ENCODE results near the gene KCNQ1OT1.

Gene KCNQ1OT1

DNA sequence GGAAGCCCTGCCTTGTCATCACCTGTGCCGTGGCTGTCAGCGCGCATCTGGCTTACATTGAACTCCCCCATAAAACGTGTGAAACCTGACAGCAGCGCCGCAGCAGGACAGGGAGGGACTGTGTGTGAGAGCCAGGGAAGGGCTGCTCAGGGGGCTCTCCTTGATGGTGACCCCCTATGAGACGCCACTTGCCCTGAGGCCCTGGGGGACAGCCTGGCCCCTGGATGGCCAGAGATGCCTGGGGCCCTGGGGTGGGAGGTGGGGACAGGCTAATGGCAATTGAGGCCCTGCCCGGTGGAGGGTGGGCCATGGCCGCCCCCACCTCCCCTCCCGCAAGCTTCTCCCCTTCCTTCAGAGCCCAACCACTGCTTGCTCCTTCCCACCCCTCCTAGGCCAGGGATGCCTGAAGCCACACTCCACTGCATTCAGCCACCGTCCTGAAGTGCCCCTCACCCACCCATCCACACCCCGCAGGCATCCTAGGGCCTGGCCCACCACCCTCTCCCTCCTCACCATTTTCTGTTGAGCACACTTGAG is 35.3 kb upstream of the KCNQ1OT1 start:
- no peak for FAIRE-seq
- no peak for TF ChIP-seq CTCF (IDR thresholded peaks at IDR 0.05; ENCODE audit: insufficient read depth, missing control alignments)
- no peak for DNase-seq (ENCODE audit: insufficient read length, low spot score)

- DNase-seq (ENCODE audit: insufficient read length, low spot score) = no peak
- no peak for TF ChIP-seq CTCF (IDR thresholded peaks at IDR 0.05; ENCODE audit: insufficient read depth, missing control alignments)
- no peak for FAIRE-seq
Observed at GRCh38 chr11:2734181-2735052, 34.6 kb upstream of the KCNQ1OT1 start.

- FAIRE-seq (no peak), DNase-seq (ENCODE audit: insufficient read length, low spot score) (no peak)
- TF ChIP-seq CTCF (IDR thresholded peaks at IDR 0.05; ENCODE audit: insufficient read depth, missing control alignments) = no peak
Observed at GRCh38 chr11:2732940-2733628, 33.3 kb upstream of the KCNQ1OT1 start.

DNA sequence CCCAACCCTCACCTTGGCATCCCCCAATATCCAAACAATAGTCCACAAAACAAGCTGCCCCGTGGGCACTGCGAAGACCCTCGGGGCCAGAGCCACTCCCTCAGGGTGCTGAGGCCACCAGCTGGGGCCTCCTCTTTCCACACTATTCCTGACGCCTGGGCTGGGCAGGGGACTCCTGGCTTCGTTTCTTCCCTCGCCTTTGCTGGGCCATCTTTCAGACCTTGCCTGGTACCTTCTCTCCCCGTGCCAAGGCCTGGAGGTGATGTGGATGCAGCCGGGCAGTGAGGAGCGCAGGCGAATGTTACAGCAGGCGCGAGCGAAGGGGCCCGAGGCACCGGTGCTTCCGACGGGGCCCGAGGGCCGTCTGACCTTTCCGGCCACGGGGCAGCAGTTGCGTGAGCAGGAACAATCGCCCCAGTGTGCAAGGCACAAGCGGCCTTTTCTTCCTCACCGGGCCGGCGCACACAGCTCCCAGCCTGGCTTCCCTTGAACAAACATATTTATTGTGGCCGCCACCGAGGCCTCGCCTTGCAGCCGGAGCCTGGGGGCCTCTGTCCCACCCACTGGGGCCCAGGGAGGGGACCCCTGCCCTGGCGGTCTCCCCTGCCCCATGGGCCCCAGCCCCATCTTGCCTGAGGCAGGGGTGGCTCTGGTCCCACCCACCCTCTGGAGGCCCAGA is 32.6 kb upstream of the KCNQ1OT1 start:
- FAIRE-seq (no peak), DNase-seq (ENCODE audit: insufficient read length, low spot score) (no peak)

DNA sequence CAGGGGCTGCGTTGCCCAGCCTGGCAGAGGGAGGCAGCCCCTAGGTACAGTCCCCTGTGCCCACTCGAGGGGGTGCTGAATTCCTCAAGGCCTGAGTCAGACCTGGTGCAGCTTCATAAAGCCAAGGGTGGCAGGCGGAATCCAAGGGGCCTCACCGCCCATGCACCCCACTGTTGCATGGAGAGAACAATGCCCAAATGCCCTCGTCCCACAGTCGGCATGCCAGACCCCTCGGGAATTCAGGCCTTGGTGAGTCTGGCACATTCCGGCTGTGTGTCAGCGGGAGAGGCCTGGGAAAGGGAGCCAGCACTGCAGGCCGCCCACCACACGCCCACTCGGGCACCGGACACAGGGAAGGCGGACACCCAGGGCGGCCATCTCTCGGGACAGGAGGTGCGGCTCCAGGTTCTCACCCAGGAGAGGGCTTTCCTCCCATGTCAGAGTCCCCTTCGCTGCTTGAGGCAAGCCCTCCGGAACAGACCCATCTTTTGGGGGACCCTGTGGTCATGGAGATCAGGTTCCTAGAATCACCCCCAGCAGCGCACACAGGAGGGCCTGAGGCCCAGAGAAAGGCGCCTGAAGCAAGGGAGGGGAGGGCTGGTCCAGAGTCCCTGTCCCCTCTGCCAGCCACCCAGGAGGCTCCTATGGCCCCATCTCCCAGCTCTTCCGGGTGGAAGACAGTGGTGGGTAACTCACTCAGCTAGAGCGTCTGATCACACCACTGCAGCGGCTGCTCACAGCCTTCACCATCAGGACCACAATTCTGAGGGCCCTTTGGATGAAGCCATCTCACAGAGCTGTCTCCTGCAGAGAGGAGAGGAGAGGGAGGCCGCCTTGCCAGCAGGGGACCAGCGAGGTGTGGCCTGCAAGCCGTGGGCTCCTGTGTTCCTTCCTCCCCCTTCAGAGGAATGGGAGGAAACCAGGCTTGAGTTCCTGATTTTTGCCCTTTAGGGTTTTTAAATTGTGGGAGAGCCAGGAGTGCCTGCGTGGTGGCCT is 31.6 kb upstream of the KCNQ1OT1 start:
- no peak for DNase-seq (ENCODE audit: insufficient read length, low spot score)
- no peak for TF ChIP-seq CTCF (IDR thresholded peaks at IDR 0.05; ENCODE audit: insufficient read depth, missing control alignments)
- FAIRE-seq = no peak

More for the DNA sequence above, 32.6 kb upstream of the KCNQ1OT1 start:
- no peak for TF ChIP-seq CTCF (IDR thresholded peaks at IDR 0.05; ENCODE audit: insufficient read depth, missing control alignments)
